B cell (primary cell): ENCODE data around the gene ODF2.
"Not testable (repeated sequence)": the region's sequence is repeated elsewhere in the genome, so short reads cannot be mapped to it uniquely, and the experiment has no call there.

Experiments
- CTCF ChIP-seq: fragments of 200-600 bp; IDR thresholded peaks from one replicate; pipeline ENCODE4 v1.8.0; 2022; ENCODE audit warnings: antibody characterized with exemption, mild to moderate bottlenecking
- EZH2 ChIP-seq: IDR thresholded peaks from 2 replicates; pipeline ENCODE4 v1.6.1; 2012; ENCODE audit warnings: borderline replicate concordance, low read depth, mild to moderate bottlenecking, moderate library complexity, low read length; ENCODE audit not compliant: insufficient read depth, poor library complexity, severe bottlenecking

GRCh38 chr9:128423356-128423755 lies 32.5 kb upstream of the ODF2 start:
- TF ChIP-seq CTCF, EZH2: not testable (repeated sequence)
